Ishikawa (cell line): ENCODE results near the gene TNFRSF1B.

Experiments used
- CREB1 ChIP-seq: IDR thresholded peaks from 2 replicates; pipeline ENCODE4 v1.6.1; 2012; ENCODE audit warnings: low read depth
- EGR1 ChIP-seq: IDR thresholded peaks from 2 replicates; pipeline ENCODE4 v1.6.1; 2012
- EP300 ChIP-seq: IDR thresholded peaks from 2 replicates; pipeline ENCODE4 v1.6.1; 2012; ENCODE audit warnings: borderline replicate concordance
- FOXM1 ChIP-seq: IDR thresholded peaks from 2 replicates; pipeline ENCODE4 v1.6.1; 2012; ENCODE audit warnings: low read depth, borderline replicate concordance
- NFIC ChIP-seq: IDR thresholded peaks from 2 replicates; pipeline ENCODE4 v1.6.1; 2012
- RAD21 ChIP-seq: IDR thresholded peaks from 2 replicates; pipeline ENCODE4 v1.6.1; 2012; ENCODE audit warnings: low read depth
- REST ChIP-seq: IDR thresholded peaks from 2 replicates; pipeline ENCODE4 v1.6.1; 2012; ENCODE audit warnings: low read depth, mild to moderate bottlenecking
- TAF1 ChIP-seq: IDR thresholded peaks from 2 replicates; pipeline ENCODE4 v1.6.1; 2012; ENCODE audit warnings: low read depth, mild to moderate bottlenecking
- TCF12 ChIP-seq: IDR thresholded peaks from 2 replicates; pipeline ENCODE4 v1.6.1; 2012; ENCODE audit warnings: low read depth
- YY1 ChIP-seq: IDR thresholded peaks from 2 replicates; pipeline ENCODE4 v1.6.1; 2012; ENCODE audit warnings: low read depth
- ZBTB7A ChIP-seq: IDR thresholded peaks from 2 replicates; pipeline ENCODE4 v1.6.1; 2012; ENCODE audit warnings: low read depth
- TF ChIP-seq, protein P1 (sequence below): IDR thresholded peaks from 2 replicates; pipeline ENCODE4 v1.6.1; 2012

The TNFRSF1B gene

GRCh38 chr1:12166834-12167492 lies at the start of gene TNFRSF1B:
Gene TNFRSF1B, plus strand, starts transcription at chr1:12166991. Its CDS starts 101 bp downstream, at chr1:12167092.
- TF ChIP-seq, protein P1, sequence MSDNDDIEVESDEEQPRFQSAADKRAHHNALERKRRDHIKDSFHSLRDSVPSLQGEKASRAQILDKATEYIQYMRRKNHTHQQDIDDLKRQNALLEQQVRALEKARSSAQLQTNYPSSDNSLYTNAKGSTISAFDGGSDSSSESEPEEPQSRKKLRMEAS = peak; percentile 76
- TF ChIP-seq EGR1 = no peak

GRCh38 chr1:12121212-12122003 lies 45.4 kb upstream of the TNFRSF1B start:
- no peak for TF ChIP-seq EGR1

DNA sequence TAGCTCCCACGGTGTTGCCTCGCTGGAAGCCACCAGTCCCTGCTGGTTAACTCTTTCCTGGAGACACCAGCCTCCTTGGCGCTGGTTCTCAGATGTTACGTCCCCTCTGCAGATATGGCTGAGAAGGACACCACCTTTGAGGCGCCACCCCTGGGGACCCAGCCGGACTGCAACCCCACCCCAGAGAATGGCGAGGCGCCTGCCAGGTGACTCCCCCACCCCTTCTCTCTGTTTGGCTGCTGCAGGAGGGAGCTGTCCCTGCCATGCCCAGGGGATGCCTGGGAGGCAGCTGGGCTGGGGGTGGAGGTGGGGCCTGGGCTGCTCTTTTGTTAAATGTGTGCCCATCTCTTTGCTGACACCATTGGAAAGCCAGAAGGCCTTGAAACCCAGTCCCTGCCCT lies 43.6 kb upstream of the TNFRSF1B start:
- no peak for TF ChIP-seq RAD21

GRCh38 chr1:12124693-12125421 lies 41.9 kb upstream of the TNFRSF1B start:
- TF ChIP-seq RAD21 = peak; percentile 99
- TF ChIP-seq FOXM1 = no peak

DNA sequence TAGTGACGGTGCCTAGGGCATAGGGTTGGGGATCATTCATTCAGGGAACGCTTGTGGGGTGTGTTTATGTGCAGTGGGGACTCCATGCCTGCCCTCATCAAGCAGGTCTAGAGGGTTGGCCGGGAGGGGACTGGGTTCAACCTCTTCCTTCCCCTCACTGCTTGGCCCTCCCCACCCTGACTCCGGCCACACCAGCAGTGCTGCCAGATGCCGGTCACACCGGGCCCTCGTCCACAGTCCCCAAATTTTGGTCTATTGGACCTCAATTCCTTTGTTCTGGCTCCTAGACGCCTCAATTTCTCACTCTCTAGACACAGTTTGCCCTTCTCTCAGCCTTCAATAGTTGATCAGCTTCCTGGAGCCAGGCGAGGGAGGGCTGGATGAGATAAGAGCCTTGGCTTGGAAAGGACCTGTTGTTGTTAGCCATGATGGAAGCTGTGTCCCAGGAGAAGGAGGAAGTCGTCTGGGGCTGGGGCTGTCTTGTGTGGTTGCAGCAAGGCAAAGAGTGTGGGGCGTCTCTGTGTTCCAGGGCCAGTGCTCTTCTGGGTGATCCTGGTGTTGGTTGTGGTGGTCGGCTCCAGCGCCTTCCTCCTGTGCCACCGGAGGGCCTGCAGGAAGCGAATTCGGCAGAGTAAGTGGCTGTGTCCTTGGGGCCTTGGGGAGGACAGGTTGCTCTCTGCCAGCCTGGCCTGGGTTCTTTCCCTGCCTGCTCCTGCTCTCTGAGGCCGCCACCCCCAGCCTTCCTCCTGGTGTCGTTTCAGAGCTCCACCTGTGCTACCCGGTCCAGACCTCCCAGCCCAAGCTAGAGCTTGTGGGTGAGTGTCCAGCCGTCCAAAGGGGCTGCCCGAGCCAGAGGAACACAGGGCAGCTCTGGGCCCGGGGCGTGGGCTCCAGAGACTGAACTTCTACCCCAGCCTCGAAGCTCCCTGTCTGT lies 41.1 kb upstream of the TNFRSF1B start:
- no peak for TF ChIP-seq REST
- TF ChIP-seq ZBTB7A = no peak

GRCh38 chr1:12126781-12127180 lies 40.0 kb upstream of the TNFRSF1B start:
- TF ChIP-seq TAF1 (no peak), REST (no peak), YY1 (no peak), CREB1 (no peak), TCF12 (no peak), EP300 (no peak), EGR1 (no peak), ZBTB7A (no peak), RAD21 (no peak), NFIC (no peak)
- TF ChIP-seq, protein P1 = no peak

GRCh38 chr1:12127206-12127810 lies 39.5 kb upstream of the TNFRSF1B start:
- TF ChIP-seq TAF1 (no peak), TCF12 (no peak), FOXM1 (no peak)
